Measurements from ENCODE around the gene HSPA12B.
"Not testable (repeated sequence)": the region's sequence is repeated elsewhere in the genome, so short reads cannot be mapped to it uniquely, and the experiment has no call there.

Gene HSPA12B

GRCh38 chr20:3786665-3787323, 54.3 kb downstream of the HSPA12B start, which contains the start of gene CENPB:
CENPB (minus strand) TSS chr20:3786740; CDS start chr20:3786483, 257 bp downstream.
- DNase-seq (ENCODE audit: low read depth) = peak; percentile 89
- TF ChIP-seq CTCF (IDR thresholded peaks at IDR 0.05; ENCODE audit: insufficient read depth, low read depth, low read length, missing control alignments) = peak; percentile 40
- H3K4me3 ChIP-seq (ENCODE audit: low read length) = peak within 1 kb of the TSS; percentile 73

GRCh38 chr20:3787324-3788014, 55.0 kb downstream of the HSPA12B start:
- no peak for DNase-seq (ENCODE audit: low read depth)
- TF ChIP-seq CTCF (IDR thresholded peaks at IDR 0.05; ENCODE audit: insufficient read depth, low read depth, low read length, missing control alignments) = no peak
- peak overlapping the region; percentile 44 for H3K4me3 ChIP-seq (ENCODE audit: low read length)

- TF ChIP-seq CTCF (IDR thresholded peaks at IDR 0.05; ENCODE audit: insufficient read depth, low read depth, low read length, missing control alignments) = no peak
Observed at GRCh38 chr20:3788685-3789155, 56.2 kb downstream of the HSPA12B start.

GRCh38 chr20:3789201-3789600, 56.7 kb downstream of the HSPA12B start:
- H3K4me3 ChIP-seq (ENCODE audit: low read length); DNase-seq (ENCODE audit: low read depth): not testable (repeated sequence)

More at GRCh38 chr20:3788685-3789155, 56.2 kb downstream of the HSPA12B start:
- no peak overlapping the region for H3K4me3 ChIP-seq (ENCODE audit: low read length)
- DNase-seq (ENCODE audit: low read depth) = no peak

- not testable (repeated sequence) for H3K4me3 ChIP-seq (ENCODE audit: low read length); DNase-seq (ENCODE audit: low read depth)
Observed at GRCh38 chr20:3794168-3794567, 61.7 kb downstream of the HSPA12B start.

- H3K4me3 ChIP-seq (ENCODE audit: low read length) = no peak overlapping the region
- no peak for DNase-seq (ENCODE audit: low read depth)
- no peak for TF ChIP-seq CTCF (IDR thresholded peaks at IDR 0.05; ENCODE audit: insufficient read depth, low read depth, low read length, missing control alignments)
Observed at GRCh38 chr20:3794701-3795420, 62.4 kb downstream of the HSPA12B start.

GRCh38 chr20:3795511-3796468, 63.3 kb downstream of the HSPA12B start, which contains the start of gene CDC25B:
CDC25B (plus strand) TSS chr20:3796310; CDS start chr20:3796532, 222 bp downstream.
- TF ChIP-seq CTCF (IDR thresholded peaks at IDR 0.05; ENCODE audit: insufficient read depth, low read depth, low read length, missing control alignments) = peak; percentile 34
- DNase-seq (ENCODE audit: low read depth) = peak; percentile 88

More at GRCh38 chr20:3795511-3796468, 63.3 kb downstream of the HSPA12B start, which contains the start of gene CDC25B:
- H3K4me3 ChIP-seq (ENCODE audit: low read length) = peak within 1 kb of the TSS; percentile 66

All from epithelial cell of esophagus (primary cell).